Chondrocyte (in vitro differentiated cells): Measurements from ENCODE around the gene ABI1. TPM values are rescaled to one million over a fixed set of nuclear protein-coding genes. Genes with fewer than 3 reads are reported as not detected.

Experiments used
- DNase-seq: peaks from one replicate; pipeline ENCODE4 v3.0.0; 2021; ENCODE audit warnings: mixed read lengths, low spot score
- H3K27ac Mint-ChIP-seq: one replicate; pipeline ENCODE4 v1.8.0; 2021; ENCODE audit warnings: mild to moderate bottlenecking, moderate library complexity, mixed read lengths; ENCODE audit not compliant: unreplicated experiment
- H3K27me3 Mint-ChIP-seq: 2 replicates; pipeline ENCODE4 v1.8.0; 2021; ENCODE audit warnings: low read depth, mixed read lengths
- H3K36me3 Mint-ChIP-seq: 2 replicates; pipeline ENCODE4 v1.8.0; 2021; ENCODE audit warnings: low read depth, mixed read lengths
- H3K4me1 Mint-ChIP-seq: 2 replicates; pipeline ENCODE4 v1.8.0; 2021; ENCODE audit warnings: low read depth, mild to moderate bottlenecking, mixed read lengths
- H3K4me3 Mint-ChIP-seq: one replicate; pipeline ENCODE4 v1.8.0; 2021; ENCODE audit warnings: mild to moderate bottlenecking, moderate library complexity, mixed read lengths; ENCODE audit not compliant: unreplicated experiment
- H3K9me3 Mint-ChIP-seq: 2 replicates; pipeline ENCODE4 v1.8.0; 2021; ENCODE audit warnings: low read depth, mixed read lengths
- total RNA-seq: library from RNA; stranded (reverse); gene quantifications from 3 replicates; pipeline ENCODE4 v1.2.1, GENCODE V29; 2021
- TF ChIP-seq, protein P1 (sequence below): fragments of 200-600 bp; sonication (generic); IDR thresholded peaks from 2 replicates; pipeline ENCODE4 v1.5.0; 2021; ENCODE audit warnings: antibody characterized with exemption, mild to moderate bottlenecking, moderate library complexity

ABI1 gene
- total RNA-seq, 1 donor from 2014 or later = 51.9 TPM

DNA sequence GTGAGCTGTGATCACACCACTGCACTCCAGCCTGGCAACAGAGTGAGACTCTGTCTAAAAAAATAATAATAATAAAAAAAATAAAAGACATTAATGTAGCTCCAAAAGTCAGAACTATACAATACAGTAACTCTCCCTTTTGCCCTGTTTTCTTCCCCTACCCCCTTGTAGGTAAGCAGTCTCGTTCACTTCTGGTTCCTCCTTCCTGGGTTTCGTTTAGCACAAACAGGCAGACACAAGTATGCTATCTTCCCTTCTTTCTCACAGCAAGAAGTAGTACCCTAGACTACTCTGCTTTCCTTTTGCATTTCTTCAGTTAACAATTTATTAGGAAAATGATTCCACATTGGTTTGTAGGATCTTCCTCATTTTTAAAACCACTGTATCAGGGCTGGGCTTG, 130.2 kb downstream of the ABI1 start:
- Mint-ChIP-seq H3K27me3 (no peaks in the 10 kb centered on the region), H3K9me3 (no peaks in the 10 kb centered on the region)

DNA sequence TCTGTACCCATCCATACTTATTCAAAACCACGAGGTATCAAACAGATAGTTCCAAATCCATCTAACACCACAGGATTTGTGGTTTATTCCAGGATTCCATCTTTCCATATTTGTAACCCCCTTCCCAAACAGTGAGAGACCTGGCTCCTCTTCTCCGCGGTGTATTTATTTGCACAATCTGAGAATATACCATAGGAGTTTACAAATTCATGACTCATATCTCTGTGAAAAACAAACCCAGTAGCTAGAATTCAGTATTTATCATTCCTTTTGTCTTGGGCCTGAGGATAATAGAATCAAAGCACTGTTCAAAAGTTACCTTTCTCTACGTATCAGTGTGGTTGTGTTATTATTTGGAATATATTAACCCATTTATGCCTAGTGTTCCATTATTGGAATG, 131.4 kb downstream of the ABI1 start:
- Mint-ChIP-seq H3K27ac (no peak overlapping the region), H3K4me3 (no peak overlapping the region), H3K9me3 (no peaks in the 10 kb centered on the region), H3K36me3 (peaks cover 10% of the 10 kb centered on the region), H3K27me3 (no peaks in the 10 kb centered on the region), H3K4me1 (peaks cover 8% of the 10 kb centered on the region)
- no peak for DNase-seq
- TF ChIP-seq, protein P1, sequence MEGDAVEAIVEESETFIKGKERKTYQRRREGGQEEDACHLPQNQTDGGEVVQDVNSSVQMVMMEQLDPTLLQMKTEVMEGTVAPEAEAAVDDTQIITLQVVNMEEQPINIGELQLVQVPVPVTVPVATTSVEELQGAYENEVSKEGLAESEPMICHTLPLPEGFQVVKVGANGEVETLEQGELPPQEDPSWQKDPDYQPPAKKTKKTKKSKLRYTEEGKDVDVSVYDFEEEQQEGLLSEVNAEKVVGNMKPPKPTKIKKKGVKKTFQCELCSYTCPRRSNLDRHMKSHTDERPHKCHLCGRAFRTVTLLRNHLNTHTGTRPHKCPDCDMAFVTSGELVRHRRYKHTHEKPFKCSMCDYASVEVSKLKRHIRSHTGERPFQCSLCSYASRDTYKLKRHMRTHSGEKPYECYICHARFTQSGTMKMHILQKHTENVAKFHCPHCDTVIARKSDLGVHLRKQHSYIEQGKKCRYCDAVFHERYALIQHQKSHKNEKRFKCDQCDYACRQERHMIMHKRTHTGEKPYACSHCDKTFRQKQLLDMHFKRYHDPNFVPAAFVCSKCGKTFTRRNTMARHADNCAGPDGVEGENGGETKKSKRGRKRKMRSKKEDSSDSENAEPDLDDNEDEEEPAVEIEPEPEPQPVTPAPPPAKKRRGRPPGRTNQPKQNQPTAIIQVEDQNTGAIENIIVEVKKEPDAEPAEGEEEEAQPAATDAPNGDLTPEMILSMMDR = no peak

More for the DNA sequence above, 130.2 kb downstream of the ABI1 start:
- H3K4me1 Mint-ChIP-seq = peaks cover 5% of the 10 kb centered on the region
- TF ChIP-seq, protein P1 = no peak
- no peak for DNase-seq
- H3K4me3 Mint-ChIP-seq = no peak overlapping the region
- H3K36me3 Mint-ChIP-seq = peaks cover 10% of the 10 kb centered on the region
- H3K27ac Mint-ChIP-seq = no peak overlapping the region

DNA sequence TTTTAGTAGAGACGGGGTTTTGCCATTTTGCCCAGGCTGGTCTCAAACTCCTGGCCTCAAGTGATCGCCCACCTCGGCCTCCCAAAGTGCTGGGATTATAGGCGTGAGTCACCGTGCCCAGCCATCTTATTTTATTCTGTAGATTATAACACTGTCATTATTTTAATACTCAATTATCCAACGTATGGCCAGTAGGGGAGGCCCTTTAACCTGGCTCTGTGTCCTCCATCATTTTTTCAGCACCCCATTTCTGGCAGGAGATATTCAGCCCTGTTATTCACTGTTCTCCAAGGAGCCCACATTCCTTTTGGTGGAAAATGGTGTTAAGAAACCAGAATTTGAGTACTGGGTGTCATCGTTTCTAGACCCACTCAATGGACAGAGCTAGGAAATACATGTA, 131.8 kb downstream of the ABI1 start:
- H3K4me1 Mint-ChIP-seq = peaks cover 8% of the 10 kb centered on the region
- no peaks in the 10 kb centered on the region for H3K9me3 Mint-ChIP-seq
- peaks cover 10% of the 10 kb centered on the region for H3K36me3 Mint-ChIP-seq
- DNase-seq = no peak
- no peak overlapping the region for H3K4me3 Mint-ChIP-seq
- no peak overlapping the region for H3K27ac Mint-ChIP-seq
- no peaks in the 10 kb centered on the region for H3K27me3 Mint-ChIP-seq
- TF ChIP-seq, protein P1 = peak; percentile 23

DNA sequence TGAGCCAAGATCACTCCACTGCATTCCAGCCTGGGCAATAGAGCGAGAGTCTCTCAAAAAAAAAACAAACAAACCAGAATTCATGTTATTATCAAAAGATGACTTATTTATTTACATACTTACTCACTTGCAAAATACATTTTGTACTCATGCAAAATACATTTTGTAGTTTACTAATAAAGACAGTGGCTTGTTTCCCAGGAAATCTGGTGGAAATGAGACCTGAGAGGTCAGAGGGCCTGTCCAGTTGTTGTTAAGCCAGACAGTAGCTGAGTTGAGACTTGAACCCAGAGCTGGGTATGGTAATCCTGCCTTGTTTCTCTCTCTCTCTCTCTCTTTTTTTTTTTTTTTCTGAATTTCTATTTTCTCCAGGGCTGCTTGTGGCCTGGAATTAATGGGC, 133.8 kb downstream of the ABI1 start:
- H3K4me1 Mint-ChIP-seq = peaks cover 8% of the 10 kb centered on the region
- no peaks in the 10 kb centered on the region for H3K9me3 Mint-ChIP-seq
- no peak for DNase-seq
- H3K36me3 Mint-ChIP-seq = peaks cover 7% of the 10 kb centered on the region
- H3K27ac Mint-ChIP-seq = no peak overlapping the region
- H3K4me3 Mint-ChIP-seq = no peak overlapping the region
- no peaks in the 10 kb centered on the region for H3K27me3 Mint-ChIP-seq
- TF ChIP-seq, protein P1 = no peak

DNA sequence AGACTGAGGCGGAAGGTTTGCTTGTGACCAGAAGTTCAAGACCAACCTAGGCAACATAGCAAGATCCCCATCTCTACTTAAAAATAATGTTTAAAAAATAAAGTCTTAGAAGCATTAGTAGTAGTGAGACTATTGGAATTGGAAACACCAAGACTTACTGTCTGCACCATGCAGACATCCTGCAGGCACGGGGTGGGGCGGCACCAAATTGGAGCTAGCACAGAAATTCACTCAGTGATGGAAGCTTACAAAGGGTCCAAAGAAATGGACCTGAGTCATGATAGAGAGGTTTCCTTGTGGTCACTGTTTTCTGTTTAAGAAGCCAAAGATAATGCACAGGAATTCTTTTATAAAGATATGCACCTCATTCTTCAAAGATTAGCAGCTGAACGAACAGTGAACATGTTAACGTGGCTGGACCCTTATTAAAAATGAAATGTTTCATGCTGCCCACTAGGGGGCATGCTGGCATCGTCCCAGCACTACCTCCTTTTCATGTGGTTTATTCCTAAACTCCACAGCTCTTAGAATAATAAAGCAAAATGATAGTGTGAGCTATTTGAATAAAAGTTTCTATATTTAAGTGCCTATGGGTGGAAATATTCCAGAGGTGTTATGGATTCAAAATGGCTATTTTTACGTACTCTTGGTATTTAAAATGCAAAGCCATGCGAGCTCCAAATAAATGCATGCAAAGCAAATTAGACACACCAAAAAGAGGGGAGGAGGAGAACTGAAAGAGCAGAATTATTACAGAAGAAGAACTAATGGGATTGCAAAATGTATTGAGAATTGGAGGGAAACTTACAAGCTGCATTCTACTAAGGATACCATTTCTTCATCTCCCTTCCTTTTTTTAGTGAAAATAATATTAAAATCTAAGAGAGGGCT, 134.7 kb downstream of the ABI1 start:
- DNase-seq = no peak
- no peak overlapping the region for H3K4me3 Mint-ChIP-seq
- H3K36me3 Mint-ChIP-seq = peaks cover 6% of the 10 kb centered on the region
- H3K27ac Mint-ChIP-seq = peak overlapping the region; percentile 8
- H3K27me3 Mint-ChIP-seq = no peaks in the 10 kb centered on the region
- TF ChIP-seq, protein P1 = peak; percentile 93
- no peaks in the 10 kb centered on the region for H3K9me3 Mint-ChIP-seq
- peaks cover 8% of the 10 kb centered on the region for H3K4me1 Mint-ChIP-seq
